ENCODE data around the gene MORN1.

Gene MORN1

DNA sequence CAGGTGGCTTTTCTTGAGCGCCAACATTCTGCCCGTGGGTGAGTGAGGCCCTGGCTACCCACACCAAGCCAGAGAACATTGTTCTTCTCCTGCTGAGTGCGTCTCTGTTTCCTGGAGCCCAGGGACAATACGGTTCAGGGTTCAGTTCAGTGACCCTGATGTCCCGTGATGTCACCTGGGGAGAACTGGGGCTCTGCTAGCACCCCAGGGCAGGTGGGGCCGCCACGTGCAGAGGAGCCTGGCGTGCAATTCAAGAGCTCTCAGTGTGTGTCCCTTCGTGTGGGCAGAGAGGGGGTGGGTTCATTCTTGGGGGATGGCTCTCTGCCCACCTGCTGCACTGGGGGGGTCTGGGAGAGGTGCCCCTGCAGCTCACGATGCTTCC lies 39.2 kb upstream of the MORN1 start:
- ATAC-seq, result no peak
- TF ChIP-seq ISL1 (CRISPR knock-in tag; IDR thresholded peaks at IDR 0.05) (no peak), ZNF70 (CRISPR knock-in tag; IDR thresholded peaks at IDR 0.05) (no peak), ZC3H10 (CRISPR knock-in tag; IDR thresholded peaks at IDR 0.05) (no peak), ARNTL (CRISPR knock-in tag; IDR thresholded peaks at IDR 0.05; ENCODE audit: borderline replicate concordance, low read depth) (no peak), CSRNP3 (CRISPR knock-in tag; IDR thresholded peaks at IDR 0.05) (no peak), POU6F1 (CRISPR knock-in tag; IDR thresholded peaks at IDR 0.05; ENCODE audit: borderline replicate concordance, low read depth) (no peak), ZNF565 (CRISPR knock-in tag; conservative IDR thresholded peaks at IDR 0.05; ENCODE audit: low read depth) (no peak), OSR1 (CRISPR knock-in tag; IDR thresholded peaks at IDR 0.05) (no peak), RARB (CRISPR knock-in tag; IDR thresholded peaks at IDR 0.05) (no peak), TOX (CRISPR knock-in tag; IDR thresholded peaks at IDR 0.05; ENCODE audit: borderline replicate concordance) (no peak), PPARA (CRISPR knock-in tag; IDR thresholded peaks at IDR 0.05; ENCODE audit: borderline replicate concordance) (no peak)
- TF ChIP-seq, protein P1, sequence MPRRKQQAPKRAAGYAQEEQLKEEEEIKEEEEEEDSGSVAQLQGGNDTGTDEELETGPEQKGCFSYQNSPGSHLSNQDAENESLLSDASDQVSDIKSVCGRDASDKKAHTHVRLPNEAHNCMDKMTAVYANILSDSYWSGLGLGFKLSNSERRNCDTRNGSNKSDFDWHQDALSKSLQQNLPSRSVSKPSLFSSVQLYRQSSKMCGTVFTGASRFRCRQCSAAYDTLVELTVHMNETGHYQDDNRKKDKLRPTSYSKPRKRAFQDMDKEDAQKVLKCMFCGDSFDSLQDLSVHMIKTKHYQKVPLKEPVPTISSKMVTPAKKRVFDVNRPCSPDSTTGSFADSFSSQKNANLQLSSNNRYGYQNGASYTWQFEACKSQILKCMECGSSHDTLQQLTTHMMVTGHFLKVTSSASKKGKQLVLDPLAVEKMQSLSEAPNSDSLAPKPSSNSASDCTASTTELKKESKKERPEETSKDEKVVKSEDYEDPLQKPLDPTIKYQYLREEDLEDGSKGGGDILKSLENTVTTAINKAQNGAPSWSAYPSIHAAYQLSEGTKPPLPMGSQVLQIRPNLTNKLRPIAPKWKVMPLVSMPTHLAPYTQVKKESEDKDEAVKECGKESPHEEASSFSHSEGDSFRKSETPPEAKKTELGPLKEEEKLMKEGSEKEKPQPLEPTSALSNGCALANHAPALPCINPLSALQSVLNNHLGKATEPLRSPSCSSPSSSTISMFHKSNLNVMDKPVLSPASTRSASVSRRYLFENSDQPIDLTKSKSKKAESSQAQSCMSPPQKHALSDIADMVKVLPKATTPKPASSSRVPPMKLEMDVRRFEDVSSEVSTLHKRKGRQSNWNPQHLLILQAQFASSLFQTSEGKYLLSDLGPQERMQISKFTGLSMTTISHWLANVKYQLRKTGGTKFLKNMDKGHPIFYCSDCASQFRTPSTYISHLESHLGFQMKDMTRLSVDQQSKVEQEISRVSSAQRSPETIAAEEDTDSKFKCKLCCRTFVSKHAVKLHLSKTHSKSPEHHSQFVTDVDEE (CRISPR knock-in tag; IDR thresholded peaks at IDR 0.05), result no peak

DNA sequence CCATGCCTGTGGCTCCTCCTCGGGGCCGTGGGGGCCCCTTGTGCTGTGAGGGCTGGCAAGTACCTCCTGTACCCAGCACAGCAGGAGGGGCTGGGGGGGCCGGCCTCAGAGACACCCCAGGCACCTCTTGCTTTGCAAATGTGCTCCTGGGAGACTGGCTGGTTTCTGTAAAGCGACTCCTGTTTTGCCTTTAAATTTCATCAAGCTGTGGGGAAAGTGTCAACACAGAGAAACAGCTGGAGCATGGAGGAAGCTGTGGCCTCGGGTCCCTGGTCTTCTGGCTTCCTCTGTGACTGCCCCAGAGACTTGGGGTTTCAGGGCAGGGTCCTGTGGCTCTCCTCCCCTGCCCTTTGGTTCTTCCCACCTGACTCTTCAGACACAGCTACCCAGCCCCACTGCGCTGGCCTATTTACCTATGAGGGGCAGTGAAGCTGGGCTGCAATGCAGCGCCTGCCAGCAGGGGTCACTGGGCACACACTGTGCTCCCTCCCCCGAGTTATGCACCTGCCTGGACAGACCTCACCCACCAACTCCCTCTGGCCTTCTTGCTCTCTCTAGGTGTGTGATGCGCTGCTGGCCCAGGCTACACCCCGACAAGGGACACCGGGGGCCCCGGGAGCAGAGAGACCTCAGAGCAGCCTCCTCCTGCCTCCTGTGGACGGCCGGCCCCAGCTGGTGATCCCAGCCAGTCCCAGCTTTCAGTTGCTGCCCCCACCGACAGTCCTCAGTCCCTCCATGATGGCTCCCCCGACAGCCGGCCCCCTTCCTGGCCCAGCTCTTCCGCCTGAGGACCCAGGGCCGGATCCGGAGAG lies 38.6 kb upstream of the MORN1 start:
- no peak for TF ChIP-seq ARNTL (CRISPR knock-in tag; IDR thresholded peaks at IDR 0.05; ENCODE audit: borderline replicate concordance, low read depth)
- no peak for TF ChIP-seq ZNF8 (CRISPR knock-in tag; IDR thresholded peaks at IDR 0.05)
- no peak for ATAC-seq

DNA sequence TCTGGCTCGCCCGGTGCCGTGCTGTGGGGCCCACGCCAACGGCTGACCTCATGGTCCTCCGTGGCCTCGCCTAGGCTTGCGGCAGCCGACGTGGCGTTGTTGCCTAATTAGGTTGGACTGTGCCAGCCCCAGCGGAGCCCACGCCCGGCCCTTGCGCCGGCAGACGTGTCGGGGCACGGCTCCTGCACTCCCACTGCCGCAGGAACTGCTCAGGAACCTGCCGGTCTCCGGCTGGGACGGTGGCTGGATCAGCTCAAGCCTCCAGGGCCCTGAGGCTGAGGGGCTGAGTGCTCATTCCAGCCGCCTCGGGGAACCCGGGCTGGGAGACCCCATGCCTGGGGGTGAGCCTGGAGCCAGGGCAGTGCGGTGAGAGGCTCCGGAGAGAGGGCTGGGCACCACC lies 37.1 kb upstream of the MORN1 start:
- ATAC-seq, result no peak
- no peak for TF ChIP-seq CREB5 (CRISPR knock-in tag; IDR thresholded peaks at IDR 0.05; ENCODE audit: low read depth)
- TF ChIP-seq POU6F1 (CRISPR knock-in tag; IDR thresholded peaks at IDR 0.05; ENCODE audit: borderline replicate concordance, low read depth), result no peak
- TF ChIP-seq, protein P2, sequence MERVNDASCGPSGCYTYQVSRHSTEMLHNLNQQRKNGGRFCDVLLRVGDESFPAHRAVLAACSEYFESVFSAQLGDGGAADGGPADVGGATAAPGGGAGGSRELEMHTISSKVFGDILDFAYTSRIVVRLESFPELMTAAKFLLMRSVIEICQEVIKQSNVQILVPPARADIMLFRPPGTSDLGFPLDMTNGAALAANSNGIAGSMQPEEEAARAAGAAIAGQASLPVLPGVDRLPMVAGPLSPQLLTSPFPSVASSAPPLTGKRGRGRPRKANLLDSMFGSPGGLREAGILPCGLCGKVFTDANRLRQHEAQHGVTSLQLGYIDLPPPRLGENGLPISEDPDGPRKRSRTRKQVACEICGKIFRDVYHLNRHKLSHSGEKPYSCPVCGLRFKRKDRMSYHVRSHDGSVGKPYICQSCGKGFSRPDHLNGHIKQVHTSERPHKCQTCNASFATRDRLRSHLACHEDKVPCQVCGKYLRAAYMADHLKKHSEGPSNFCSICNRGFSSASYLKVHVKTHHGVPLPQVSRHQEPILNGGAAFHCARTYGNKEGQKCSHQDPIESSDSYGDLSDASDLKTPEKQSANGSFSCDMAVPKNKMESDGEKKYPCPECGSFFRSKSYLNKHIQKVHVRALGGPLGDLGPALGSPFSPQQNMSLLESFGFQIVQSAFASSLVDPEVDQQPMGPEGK (CRISPR knock-in tag; IDR thresholded peaks at IDR 0.05; ENCODE audit: borderline replicate concordance), result no peak
- no peak for TF ChIP-seq OSR1 (CRISPR knock-in tag; IDR thresholded peaks at IDR 0.05)
- no peak for TF ChIP-seq RARB (CRISPR knock-in tag; IDR thresholded peaks at IDR 0.05)
- no peak for TF ChIP-seq ZNF8 (CRISPR knock-in tag; IDR thresholded peaks at IDR 0.05)
- TF ChIP-seq PPARA (CRISPR knock-in tag; IDR thresholded peaks at IDR 0.05; ENCODE audit: borderline replicate concordance), result no peak
- no peak for TF ChIP-seq CSRNP3 (CRISPR knock-in tag; IDR thresholded peaks at IDR 0.05)
- no peak for TF ChIP-seq ARNTL (CRISPR knock-in tag; IDR thresholded peaks at IDR 0.05; ENCODE audit: borderline replicate concordance, low read depth)
- no peak for TF ChIP-seq SNAI2 (CRISPR knock-in tag; IDR thresholded peaks at IDR 0.05)
- no peak for TF ChIP-seq BACH2 (CRISPR knock-in tag; IDR thresholded peaks at IDR 0.05; ENCODE audit: borderline replicate concordance)
- no peak for TF ChIP-seq CSDC2 (CRISPR knock-in tag; IDR thresholded peaks at IDR 0.05)
- TF ChIP-seq TOX (CRISPR knock-in tag; IDR thresholded peaks at IDR 0.05; ENCODE audit: borderline replicate concordance), result no peak
- TF ChIP-seq, protein P1 (CRISPR knock-in tag; IDR thresholded peaks at IDR 0.05), result no peak
- no peak for TF ChIP-seq ZC3H10 (CRISPR knock-in tag; IDR thresholded peaks at IDR 0.05)
- TF ChIP-seq ZFP30 (CRISPR knock-in tag; IDR thresholded peaks at IDR 0.05), result no peak
- no peak for TF ChIP-seq TCF4 (CRISPR knock-in tag; IDR thresholded peaks at IDR 0.05; ENCODE audit: borderline replicate concordance)
